GM18507 (cell line): ENCODE data around the gene SPOCK1.

ENCODE experiments used
- DNase-seq: peaks from one replicate; pipeline ENCODE4 v3.0.0; 2011; ENCODE audit warnings: low read depth; ENCODE audit not compliant: insufficient read length; ENCODE audit errors: extremely low spot score
- FAIRE-seq: peaks from 2 replicates; lab custom pipeline; 2011; peaks lifted over from hg19 to GRCh38; lab: Jason Lieb, UNC

The SPOCK1 gene

GRCh38 chr5:137453483-137454080 is 45.5 kb downstream of the SPOCK1 start:
- FAIRE-seq, result no peak
- no peak for DNase-seq

GRCh38 chr5:137450759-137451158 is 48.4 kb downstream of the SPOCK1 start:
- FAIRE-seq, result no peak
- no peak for DNase-seq

- DNase-seq (no peak), FAIRE-seq (no peak)
These were observed 50.3 kb downstream of the SPOCK1 start for GRCh38 chr5:137448868-137449267.

GRCh38 chr5:137446615-137447014 is 52.5 kb downstream of the SPOCK1 start:
- FAIRE-seq (no peak), DNase-seq (no peak)

GRCh38 chr5:137446151-137446550 is 53.0 kb downstream of the SPOCK1 start:
- DNase-seq (no peak), FAIRE-seq (no peak)

- DNase-seq, result no peak
- no peak for FAIRE-seq
These were observed 56.5 kb downstream of the SPOCK1 start for GRCh38 chr5:137442660-137443059.

GRCh38 chr5:137441476-137441875 is 57.6 kb downstream of the SPOCK1 start:
- DNase-seq, result no peak
- FAIRE-seq, result no peak

GRCh38 chr5:137440795-137441194 is 58.3 kb downstream of the SPOCK1 start:
- DNase-seq (no peak), FAIRE-seq (no peak)

- FAIRE-seq, result no peak
- no peak for DNase-seq
These were observed 59.5 kb downstream of the SPOCK1 start for GRCh38 chr5:137439645-137440044.

- DNase-seq (no peak), FAIRE-seq (no peak)
These were observed 60.2 kb downstream of the SPOCK1 start for GRCh38 chr5:137438932-137439331.

GRCh38 chr5:137437774-137438173 is 61.4 kb downstream of the SPOCK1 start:
- DNase-seq (no peak), FAIRE-seq (no peak)

GRCh38 chr5:137433539-137433938 is 65.6 kb downstream of the SPOCK1 start:
- no peak for FAIRE-seq
- DNase-seq, result no peak

- FAIRE-seq (no peak), DNase-seq (no peak)
These were observed 66.8 kb downstream of the SPOCK1 start for GRCh38 chr5:137432376-137432775.

GRCh38 chr5:137431051-137431450 is 68.1 kb downstream of the SPOCK1 start:
- FAIRE-seq (no peak), DNase-seq (no peak)

GRCh38 chr5:137415231-137415681 is 83.9 kb downstream of the SPOCK1 start:
- FAIRE-seq, result no peak
- no peak for DNase-seq

- no peak for FAIRE-seq
- DNase-seq, result no peak
These were observed 84.9 kb downstream of the SPOCK1 start for GRCh38 chr5:137414112-137414755.

- DNase-seq (no peak), FAIRE-seq (no peak)
These were observed 87.0 kb downstream of the SPOCK1 start for GRCh38 chr5:137412136-137412535.

- DNase-seq (no peak), FAIRE-seq (no peak)
These were observed 88.7 kb downstream of the SPOCK1 start for GRCh38 chr5:137410234-137411010.

GRCh38 chr5:137409736-137410135 is 89.4 kb downstream of the SPOCK1 start:
- no peak for FAIRE-seq
- DNase-seq, result no peak

- FAIRE-seq, result no peak
These were observed 92.0 kb downstream of the SPOCK1 start for GRCh38 chr5:137407090-137407489.

GRCh38 chr5:137405393-137405792 is 93.7 kb downstream of the SPOCK1 start:
- FAIRE-seq (no peak), DNase-seq (no peak)

More at GRCh38 chr5:137407090-137407489, 92.0 kb downstream of the SPOCK1 start:
- no peak for DNase-seq
